GM06990 (cell line): ENCODE data around the gene PYGB.

Experiments
- DNase-seq: peaks from one replicate; pipeline ENCODE4 v3.0.0-alpha.2; 2011; ENCODE audit not compliant: insufficient read length; ENCODE audit errors: extremely low read depth
- H3K27me3 ChIP-seq: replicated peaks from 2 replicates; pipeline ENCODE4 v1.6.0; 2011; ENCODE audit warnings: low read length; ENCODE audit not compliant: control insufficient read depth, insufficient read depth
- H3K36me3 ChIP-seq: 2 replicates; pipeline ENCODE4 v1.5.1; 2011; ENCODE audit warnings: low read length; ENCODE audit not compliant: control insufficient read depth, insufficient read depth
- H3K4me3 ChIP-seq: replicated peaks from 2 replicates; pipeline ENCODE4 v1.5.1; 2011; ENCODE audit warnings: low read depth, mild to moderate bottlenecking, control low read depth, low read length
- CTCF ChIP-seq: IDR thresholded peaks from 2 replicates; pipeline ENCODE4 v1.5.1; 2011; ENCODE audit warnings: low read length, control low read depth, mild to moderate bottlenecking, inconsistent platforms; ENCODE audit not compliant: insufficient read depth, poor library complexity, severe bottlenecking

The PYGB gene

GRCh38 chr20:25248786-25249172 lies 894 bp downstream of the PYGB start:
- no peak for DNase-seq
- Histone ChIP-seq H3K36me3 (peaks cover 4% of the 10 kb centered on the region), H3K4me3 (peak overlapping the region; percentile 83), H3K27me3 (no peaks in the 10 kb centered on the region)
- no peak for TF ChIP-seq CTCF

DNA sequence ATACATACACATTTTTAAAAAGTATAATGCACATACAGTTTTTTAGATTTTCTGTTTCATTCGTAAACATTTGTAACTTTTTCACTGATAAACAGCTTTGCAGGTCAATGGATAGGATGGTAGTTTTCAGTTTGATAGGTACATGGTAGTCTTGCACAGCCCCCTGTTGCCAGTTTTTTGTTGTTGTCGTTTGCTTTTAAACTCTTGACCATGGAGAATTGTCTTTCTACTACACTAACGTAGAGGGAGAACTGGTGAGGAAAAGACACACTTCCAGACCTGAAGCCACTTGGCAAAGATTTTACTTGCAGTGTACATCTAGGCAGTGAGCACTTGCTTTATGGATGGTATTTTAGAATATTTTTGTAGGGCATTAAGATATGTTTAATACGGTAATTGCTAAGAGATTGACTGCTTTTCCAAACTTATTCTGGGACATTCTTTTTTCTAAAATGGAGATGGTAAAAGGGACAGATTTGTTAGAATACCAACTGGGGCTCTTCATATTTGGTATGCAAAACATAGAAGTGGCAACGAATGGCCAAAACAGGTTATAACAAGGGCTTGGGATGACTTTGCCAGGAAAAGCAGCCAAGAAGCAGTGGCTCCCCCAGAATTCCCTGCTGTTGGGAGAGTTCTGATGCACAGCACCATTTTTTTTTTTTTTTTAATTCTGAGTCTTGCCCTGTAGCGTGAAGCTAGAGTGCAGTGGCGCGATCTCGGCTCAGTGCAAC lies 1.5 kb downstream of the PYGB start:
- DNase-seq, result no peak
- no peak for TF ChIP-seq CTCF
- Histone ChIP-seq H3K36me3 (peaks cover 4% of the 10 kb centered on the region), H3K4me3 (peak overlapping the region; percentile 83), H3K27me3 (no peaks in the 10 kb centered on the region)

- no peak for DNase-seq
- Histone ChIP-seq H3K4me3 (no peak overlapping the region), H3K27me3 (no peaks in the 10 kb centered on the region), H3K36me3 (peaks cover 7% of the 10 kb centered on the region)
- no peak for TF ChIP-seq CTCF
Measured at GRCh38 chr20:25250508-25250907, 2.6 kb downstream of the PYGB start.

GRCh38 chr20:25251019-25251418 lies 3.1 kb downstream of the PYGB start:
- Histone ChIP-seq H3K36me3 (peaks cover 7% of the 10 kb centered on the region), H3K27me3 (no peaks in the 10 kb centered on the region), H3K4me3 (no peak overlapping the region)
- no peak for DNase-seq
- no peak for TF ChIP-seq CTCF

DNA sequence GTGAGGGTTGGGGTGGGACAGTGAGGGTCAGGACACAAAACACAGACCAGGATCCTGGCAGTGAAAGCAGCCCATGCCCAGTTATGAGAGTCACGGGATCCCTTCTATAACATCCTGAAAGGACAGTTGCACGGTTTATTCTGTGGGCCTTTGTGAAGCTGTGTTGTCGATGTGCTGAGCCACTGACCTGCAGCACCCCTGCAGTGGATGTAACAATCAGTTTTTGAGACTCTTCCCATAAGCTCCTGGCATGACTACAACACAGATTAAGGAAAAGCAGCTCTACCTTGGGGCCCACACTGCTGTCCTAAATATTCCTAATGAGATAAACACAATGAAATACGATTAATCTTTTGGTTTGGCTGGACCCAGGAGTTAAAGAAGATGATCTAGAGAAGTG lies 3.7 kb downstream of the PYGB start:
- no peak for DNase-seq
- no peak for TF ChIP-seq CTCF
- Histone ChIP-seq H3K27me3 (no peaks in the 10 kb centered on the region), H3K36me3 (peaks cover 7% of the 10 kb centered on the region), H3K4me3 (no peak overlapping the region)

DNA sequence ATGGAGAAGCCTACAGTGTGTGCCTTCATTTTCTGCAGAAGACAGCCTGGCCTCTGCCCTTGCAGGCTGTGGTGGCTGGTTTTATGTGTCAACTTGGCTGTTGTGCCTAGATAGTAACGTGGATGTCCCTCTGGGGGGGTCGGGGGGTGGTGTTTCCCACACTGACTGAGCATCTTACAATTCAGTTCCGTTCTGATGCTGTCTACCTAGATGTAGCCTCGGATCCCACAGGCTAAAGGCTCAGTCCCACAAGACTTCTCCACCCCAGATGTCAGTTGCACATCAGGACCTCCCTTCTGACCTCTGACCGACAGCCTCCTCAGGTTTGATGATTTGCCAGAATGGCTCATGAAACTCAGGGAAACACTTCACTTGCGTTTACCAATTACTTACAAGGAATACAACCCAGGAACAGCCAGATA lies 4.4 kb downstream of the PYGB start:
- Histone ChIP-seq H3K36me3 (peaks cover 7% of the 10 kb centered on the region), H3K4me3 (no peak overlapping the region), H3K27me3 (no peaks in the 10 kb centered on the region)
- DNase-seq, result no peak
- no peak for TF ChIP-seq CTCF
